Smooth muscle cell (in vitro differentiated cells): ENCODE measurements around the gene RAB40C. TPM values are rescaled to one million over a fixed set of nuclear protein-coding genes. Genes with fewer than 3 reads are reported as not detected.

Experiments
- DNase-seq: peaks from one replicate; lab custom pipeline; 2025; ENCODE audit not compliant: unreplicated experiment; lab: John Stamatoyannopoulos, UW
- H2AFZ ChIP-seq: fragments of 200-600 bp; sonication (generic); 2 replicates; pipeline ENCODE4 v1.6.0; 2016; ENCODE audit warnings: antibody characterized with exemption, low read depth, mild to moderate bottlenecking
- H3F3A ChIP-seq: fragments of 200-600 bp; sonication (generic); 2 replicates; pipeline ENCODE4 v1.6.0; 2017; ENCODE audit warnings: antibody characterized with exemption, low read depth
- H3K27ac ChIP-seq: fragments of 200-600 bp; sonication (generic); 2 replicates; pipeline ENCODE4 v1.5.1; 2016; ENCODE audit warnings: low read depth, mild to moderate bottlenecking
- H3K27me3 ChIP-seq: fragments of 200-600 bp; sonication (generic); 2 replicates; pipeline ENCODE4 v1.6.1; 2016; ENCODE audit warnings: low read depth, mild to moderate bottlenecking
- H3K36me3 ChIP-seq: fragments of 200-600 bp; sonication (generic); 2 replicates; pipeline ENCODE4 v1.5.1; 2016; ENCODE audit warnings: low read depth
- H3K4me1 ChIP-seq: fragments of 200-600 bp; sonication (generic); 2 replicates; pipeline ENCODE4 v1.5.1; 2016; ENCODE audit warnings: low read depth
- H3K4me2 ChIP-seq: fragments of 200-600 bp; sonication (generic); 2 replicates; pipeline ENCODE4 v1.6.0; 2016; ENCODE audit warnings: mild to moderate bottlenecking
- H3K4me3 ChIP-seq: fragments of 200-600 bp; sonication (generic); 2 replicates; pipeline ENCODE4 v1.5.1; 2016; ENCODE audit warnings: mild to moderate bottlenecking
- H3K79me2 ChIP-seq: fragments of 200-600 bp; sonication (generic); 2 replicates; pipeline ENCODE4 v1.6.0; 2016; ENCODE audit warnings: low read depth, mild to moderate bottlenecking
- H3K9ac ChIP-seq: fragments of 200-600 bp; sonication (generic); 2 replicates; pipeline ENCODE4 v1.6.0; 2016; ENCODE audit warnings: low read depth
- H3K9me3 ChIP-seq: fragments of 200-600 bp; sonication (generic); replicated peaks from 2 replicates; pipeline ENCODE4 v1.5.1; 2016; ENCODE audit warnings: low read depth
- H4K20me1 ChIP-seq: fragments of 200-600 bp; sonication (generic); 2 replicates; pipeline ENCODE4 v1.6.0; 2016; ENCODE audit warnings: low read depth
- WGBS: methylation state at CpG from one replicate; pipeline ENCODE4 v1.1.7; 2016; ENCODE audit warnings: low lambda C conversion rate; 5-methylcytosine and 5-hydroxymethylcytosine counted together
- polyA plus RNA-seq: library from polyadenylated mRNA; unstranded; fragments of >200 nt; fragmentation: Nextera tagmentation; extraction: Ambion mirVana; gene quantifications from 2 replicates; pipeline ENCODE4 v1.2.1, GENCODE V29; 2016
- total RNA-seq: library from RNA; depleted of rRNA; stranded (reverse); fragments of >200 nt; gene quantifications from 2 replicates; pipeline ENCODE4 v1.2.3, GENCODE V29; 2014
- TF ChIP-seq, protein P1 (sequence below): fragments of 200-600 bp; sonication (generic); IDR thresholded peaks from 2 replicates; pipeline ENCODE4 v1.5.1; 2017; ENCODE audit warnings: borderline replicate concordance, mild to moderate bottlenecking, antibody characterized with exemption; ENCODE audit not compliant: insufficient read depth, poor library complexity, severe bottlenecking

RAB40C gene
- total and polyA plus RNA-seq, 2 experiments from 2014 or later: 21.2 to 28.3 TPM

- Histone ChIP-seq H4K20me1 (peaks cover 16% of the 10 kb centered on the region), H3F3A (no peaks in the 10 kb centered on the region), H3K27ac (peak overlapping the region; percentile 52), H3K79me2 (peaks cover 13% of the 10 kb centered on the region), H3K4me1 (peaks cover 19% of the 10 kb centered on the region), H3K4me2 (peak overlapping the region; percentile 97), H3K9me3 (no peaks in the 10 kb centered on the region), H2AFZ (peak overlapping the region; percentile 85), H3K9ac (no peak overlapping the region), H3K36me3 (no peaks in the 10 kb centered on the region), H3K4me3 (peak overlapping the region; percentile 97), H3K27me3 (no peaks in the 10 kb centered on the region)
- TF ChIP-seq, protein P1, sequence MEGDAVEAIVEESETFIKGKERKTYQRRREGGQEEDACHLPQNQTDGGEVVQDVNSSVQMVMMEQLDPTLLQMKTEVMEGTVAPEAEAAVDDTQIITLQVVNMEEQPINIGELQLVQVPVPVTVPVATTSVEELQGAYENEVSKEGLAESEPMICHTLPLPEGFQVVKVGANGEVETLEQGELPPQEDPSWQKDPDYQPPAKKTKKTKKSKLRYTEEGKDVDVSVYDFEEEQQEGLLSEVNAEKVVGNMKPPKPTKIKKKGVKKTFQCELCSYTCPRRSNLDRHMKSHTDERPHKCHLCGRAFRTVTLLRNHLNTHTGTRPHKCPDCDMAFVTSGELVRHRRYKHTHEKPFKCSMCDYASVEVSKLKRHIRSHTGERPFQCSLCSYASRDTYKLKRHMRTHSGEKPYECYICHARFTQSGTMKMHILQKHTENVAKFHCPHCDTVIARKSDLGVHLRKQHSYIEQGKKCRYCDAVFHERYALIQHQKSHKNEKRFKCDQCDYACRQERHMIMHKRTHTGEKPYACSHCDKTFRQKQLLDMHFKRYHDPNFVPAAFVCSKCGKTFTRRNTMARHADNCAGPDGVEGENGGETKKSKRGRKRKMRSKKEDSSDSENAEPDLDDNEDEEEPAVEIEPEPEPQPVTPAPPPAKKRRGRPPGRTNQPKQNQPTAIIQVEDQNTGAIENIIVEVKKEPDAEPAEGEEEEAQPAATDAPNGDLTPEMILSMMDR: no peak
- DNase-seq: no peak
- WGBS: 78% methylated on average over 8 of the region's 11 CpGs
Observed at GRCh38 chr16:568401-569258, 21.2 kb upstream of the RAB40C start.

GRCh38 chr16:569445-570254, 20.2 kb upstream of the RAB40C start, which contains the start of gene PIGQ:
PIGQ (plus strand) TSS chr16:569968; CDS start chr16:574075, 4,107 bp downstream.
- H3K27me3 ChIP-seq: no peaks in the 10 kb centered on the region
- H3K79me2 ChIP-seq: peaks cover 13% of the 10 kb centered on the region
- WGBS: 6% methylated on average over 22 of the region's 87 CpGs
- peak within 1 kb of the TSS; percentile 99 for H3K4me2 ChIP-seq
- H3K9me3 ChIP-seq: no peaks in the 10 kb centered on the region
- peak within 1 kb of the TSS; percentile 52 for H3K27ac ChIP-seq
- TF ChIP-seq, protein P1: no peak
- peak; percentile 47 for DNase-seq
- H3K36me3 ChIP-seq: no peaks in the 10 kb centered on the region
- peaks cover 19% of the 10 kb centered on the region for H3K4me1 ChIP-seq
- H2AFZ ChIP-seq: peak within 1 kb of the TSS; percentile 85
- H3F3A ChIP-seq: no peaks in the 10 kb centered on the region
- peak within 1 kb of the TSS; percentile 90 for H3K9ac ChIP-seq
- H3K4me3 ChIP-seq: peak within 1 kb of the TSS; percentile 97
- peaks cover 18% of the 10 kb centered on the region for H4K20me1 ChIP-seq

DNA sequence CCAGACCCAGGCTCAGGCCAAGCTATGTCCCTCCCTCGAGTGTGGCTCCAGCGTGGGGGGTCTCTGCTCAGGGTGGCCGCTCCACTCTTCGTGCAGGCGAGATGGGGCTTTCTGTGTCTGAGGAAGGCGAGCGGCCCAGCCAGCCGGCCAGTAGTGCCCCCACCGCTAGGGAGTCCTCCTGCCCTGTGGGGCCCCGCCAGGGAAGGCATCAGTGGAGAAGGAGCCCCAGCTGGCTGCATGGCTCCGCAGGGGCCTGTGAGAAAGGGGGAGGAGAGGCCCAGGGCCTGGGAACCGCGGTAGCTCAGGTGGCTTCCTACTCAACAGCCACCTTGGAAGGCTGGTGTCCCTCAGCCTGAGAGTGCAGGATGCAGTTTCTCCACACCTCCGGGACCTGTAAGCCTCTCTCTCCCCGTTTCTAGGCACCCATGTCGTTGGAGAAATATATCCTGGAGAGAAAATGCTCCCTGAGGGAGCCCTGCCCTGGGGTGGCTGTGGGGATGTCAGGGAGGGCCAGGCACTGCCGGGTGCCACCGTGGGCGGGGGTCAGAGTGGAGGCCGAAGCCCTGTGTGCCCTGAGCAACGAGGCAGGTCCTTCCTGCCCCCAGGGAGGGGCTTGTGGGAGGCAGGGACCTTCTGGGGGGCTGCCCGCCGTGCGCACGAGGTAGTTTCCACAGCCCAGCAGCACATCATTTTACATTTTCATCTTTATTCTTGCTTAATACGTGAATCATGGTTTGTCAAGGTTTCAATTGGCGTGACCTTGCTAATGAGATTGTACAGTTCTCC, 16.8 kb upstream of the RAB40C start:
- H3K27ac ChIP-seq: no peak overlapping the region
- H3K9ac ChIP-seq: no peak overlapping the region
- no peaks in the 10 kb centered on the region for H3K9me3 ChIP-seq
- H3K36me3 ChIP-seq: no peaks in the 10 kb centered on the region
- WGBS: 95% methylated on average over 27 of the region's 27 CpGs
- no peaks in the 10 kb centered on the region for H3K27me3 ChIP-seq
- H3K4me3 ChIP-seq: no peak overlapping the region
- DNase-seq: no peak
- H3F3A ChIP-seq: no peaks in the 10 kb centered on the region
- H3K4me1 ChIP-seq: peaks cover 5% of the 10 kb centered on the region
- H3K4me2 ChIP-seq: no peak overlapping the region
- H4K20me1 ChIP-seq: peaks cover 18% of the 10 kb centered on the region
- TF ChIP-seq, protein P1: no peak
- no peak overlapping the region for H2AFZ ChIP-seq
- H3K79me2 ChIP-seq: peaks cover 13% of the 10 kb centered on the region
